Testis (tissue), 3 donors: ENCODE results near the gene LMAN2L. TPM values are rescaled to one million over a fixed set of nuclear protein-coding genes. Genes with fewer than 3 reads are reported as not detected.

Experiments used
- DNase-seq: peaks from one replicate; pipeline ENCODE4 v3.0.0-alpha.2; 2019
- H3K27ac ChIP-seq, 2 donors: fragments of 200-600 bp; sonication (generic); one replicate each; pipeline ENCODE4 v1.5.1; 2019
- H3K27me3 ChIP-seq: fragments of 200-600 bp; sonication (generic); one replicate; pipeline ENCODE4 v1.5.1; 2019
- H3K36me3 ChIP-seq: fragments of 200-600 bp; sonication (generic); one replicate; pipeline ENCODE4 v1.5.1; 2017; ENCODE audit warnings: low read depth; ENCODE audit errors: missing control alignments
- H3K4me1 ChIP-seq: fragments of 200-600 bp; sonication (generic); one replicate; pipeline ENCODE4 v1.5.1; 2019
- H3K4me3 ChIP-seq, 2 donors: fragments of 200-600 bp; sonication (generic); one replicate each; pipeline ENCODE4 v1.5.1; 2017 to 2019
- H3K9me3 ChIP-seq: fragments of 200-600 bp; sonication (generic); one replicate; pipeline ENCODE4 v1.5.1; 2017
- CTCF ChIP-seq, 3 experiments: fragments of 450-650 bp in 2 of 3; fragments of 200-600 bp in 1 of 3; sonication (generic) in 1 of 3; IDR thresholded peaks; one replicate each; pipeline ENCODE4 v1.5.1; 2016 to 2019; ENCODE audit warnings: antibody characterized with exemption in 3 of 3, mild to moderate bottlenecking in 2 of 3, moderate library complexity in 1 of 3
- POLR2A ChIP-seq: fragments of 450-650 bp; IDR thresholded peaks from one replicate; pipeline ENCODE4 v1.6.1; 2017; ENCODE audit warnings: antibody characterized with exemption, mild to moderate bottlenecking, moderate library complexity
- WGBS, 2 donors: methylation state at CpG; one replicate each; pipeline ENCODE4 v1.1.5; 2018; 5-methylcytosine and 5-hydroxymethylcytosine counted together
- intact Hi-C: fragments of 100-400 bp; cut with DNase I; formaldehyde crosslinking; loops from one replicate; pipeline ENCODE4 v1.15.1; 2023; ENCODE audit warnings: low total_unique reads
- polyA plus RNA-seq: library from polyadenylated mRNA; stranded (reverse); fragments of 350-450 nt; fragmentation: Illumina TruSeq; extraction: RNeasy Lipid Tissue Mini Kit (QIAGEN cat#74804); gene quantifications from one replicate; pipeline ENCODE4 v1.2.3, GENCODE V29; 2014; ENCODE audit warnings: low read depth, low replicate concordance; ENCODE audit not compliant: insufficient read depth
- total RNA-seq, 2 donors: library from RNA; depleted of rRNA; stranded (reverse); fragments of >200 nt; gene quantifications; one replicate each; pipeline ENCODE4 v1.2.3, GENCODE V29; 2016

The LMAN2L gene
- total and polyA plus RNA-seq, 3 donors from 2014 or later: 24.2 to 25.2 (median 24.5) TPM

DNA sequence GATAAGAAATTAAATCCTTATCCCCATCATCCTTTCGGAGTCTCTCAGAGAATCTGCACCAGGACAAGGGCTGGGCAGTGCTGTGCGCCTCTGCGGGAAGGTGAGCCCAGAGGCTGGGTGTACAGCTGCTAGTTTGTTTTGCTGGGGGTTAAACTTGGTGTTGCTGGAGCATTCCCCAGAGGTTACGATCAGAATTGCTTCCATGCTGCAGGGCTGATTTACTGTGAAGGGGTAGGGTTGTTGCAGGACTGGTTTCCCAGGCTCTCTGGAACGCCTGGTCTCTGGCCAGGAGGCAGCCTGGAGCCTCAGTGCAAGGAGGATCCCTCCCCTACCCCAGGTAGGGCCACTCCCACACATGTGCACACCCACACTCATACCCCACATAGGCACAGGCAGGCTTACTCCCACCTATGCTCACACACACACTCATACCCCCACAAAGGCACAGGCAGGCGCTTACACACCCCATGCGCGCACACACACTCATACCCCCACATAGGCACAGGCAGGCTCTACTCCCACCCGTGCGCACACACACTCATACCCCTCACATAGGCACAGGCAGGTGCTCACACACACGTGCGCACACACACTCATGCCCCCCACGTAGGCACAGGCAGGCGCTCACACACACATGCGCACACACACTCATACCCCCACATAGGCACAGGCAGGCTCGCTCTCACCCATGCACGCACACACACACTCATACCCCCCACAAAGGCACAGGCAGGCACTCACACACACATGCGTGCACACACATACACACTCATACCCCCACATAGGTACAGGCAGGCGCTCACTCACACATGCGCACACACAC, 32.1 kb upstream of the LMAN2L start:
- Histone ChIP-seq H3K9me3 (no peaks in the 10 kb centered on the region), H3K27me3 (no peaks in the 10 kb centered on the region), H3K27ac (no peak overlapping the region), H3K4me1 (no peaks in the 10 kb centered on the region), H3K4me3 (no peak overlapping the region), H3K36me3 (no peaks in the 10 kb centered on the region)
- no peak for DNase-seq
- intact Hi-C loops: no loop called here
- TF ChIP-seq CTCF (IDR thresholded peaks at IDR 0.05): no peak
- WGBS, 2 donors: 90 to 93% methylated on average over 19 to 20 of the region's 20 CpGs

DNA sequence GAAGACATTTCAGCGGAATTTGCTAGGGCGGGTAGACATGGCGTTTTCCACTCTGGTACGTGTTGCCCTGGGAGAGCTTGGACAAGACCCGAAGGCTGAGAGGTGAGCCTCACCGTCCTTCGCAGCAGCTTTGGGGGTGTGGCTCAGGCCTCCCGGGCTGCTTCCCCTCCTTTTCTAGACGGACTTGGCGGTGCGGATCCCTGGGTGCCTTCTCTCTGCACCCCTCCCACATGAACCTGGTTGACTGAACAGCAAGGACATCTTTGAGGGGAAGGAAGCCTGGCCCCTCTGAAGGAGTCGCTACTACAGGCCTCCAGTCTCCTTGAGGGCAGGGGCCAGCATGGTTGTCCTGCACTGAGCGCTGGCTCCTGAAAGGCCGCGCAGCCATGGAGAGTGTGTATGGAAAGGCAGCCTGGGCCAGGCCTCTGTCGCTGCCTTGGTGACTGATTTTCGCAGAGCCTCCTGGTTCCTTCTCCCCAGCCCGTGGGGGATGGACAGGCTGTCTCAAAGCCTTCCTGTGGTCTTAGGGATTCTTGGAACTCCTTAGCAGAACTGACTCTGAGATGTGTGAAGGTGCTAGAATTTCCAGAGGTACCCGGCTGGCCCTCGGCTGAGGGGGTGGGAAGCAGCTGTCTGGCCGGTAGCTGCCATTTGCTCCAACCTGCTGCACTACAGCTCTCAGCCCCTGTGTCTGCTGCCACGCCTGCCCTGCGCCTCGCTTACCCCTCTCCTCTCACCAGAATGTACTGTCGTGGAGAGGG, 30.8 kb upstream of the LMAN2L start:
- 86 to 91% methylated on average over 18 to 25 of the region's 25 CpGs for WGBS, 2 donors
- no peaks in the 10 kb centered on the region for H3K27me3 ChIP-seq
- no peak overlapping the region for H3K27ac ChIP-seq
- H3K4me3 ChIP-seq: no peak overlapping the region
- intact Hi-C loops: no loop called here
- no peak for DNase-seq
- H3K36me3 ChIP-seq: no peaks in the 10 kb centered on the region
- no peaks in the 10 kb centered on the region for H3K4me1 ChIP-seq
- no peak for TF ChIP-seq POLR2A
- TF ChIP-seq CTCF (IDR thresholded peaks at IDR 0.05): no peak
- H3K9me3 ChIP-seq: no peaks in the 10 kb centered on the region

- Histone ChIP-seq H3K9me3 (no peaks in the 10 kb centered on the region), H3K4me1 (no peaks in the 10 kb centered on the region), H3K4me3 (no peak overlapping the region), H3K36me3 (no peaks in the 10 kb centered on the region), H3K27me3 (no peaks in the 10 kb centered on the region), H3K27ac (no peak overlapping the region)
- TF ChIP-seq CTCF (IDR thresholded peaks at IDR 0.05): no peak
- TF ChIP-seq POLR2A: no peak
- peak; percentile 42 for DNase-seq
- intact Hi-C loops: no loop called here
- 59 to 75% methylated on average over 6 to 7 of the region's 7 CpGs for WGBS, 2 donors
These were observed 29.9 kb upstream of the LMAN2L start for GRCh38 chr2:96769814-96770213.

DNA sequence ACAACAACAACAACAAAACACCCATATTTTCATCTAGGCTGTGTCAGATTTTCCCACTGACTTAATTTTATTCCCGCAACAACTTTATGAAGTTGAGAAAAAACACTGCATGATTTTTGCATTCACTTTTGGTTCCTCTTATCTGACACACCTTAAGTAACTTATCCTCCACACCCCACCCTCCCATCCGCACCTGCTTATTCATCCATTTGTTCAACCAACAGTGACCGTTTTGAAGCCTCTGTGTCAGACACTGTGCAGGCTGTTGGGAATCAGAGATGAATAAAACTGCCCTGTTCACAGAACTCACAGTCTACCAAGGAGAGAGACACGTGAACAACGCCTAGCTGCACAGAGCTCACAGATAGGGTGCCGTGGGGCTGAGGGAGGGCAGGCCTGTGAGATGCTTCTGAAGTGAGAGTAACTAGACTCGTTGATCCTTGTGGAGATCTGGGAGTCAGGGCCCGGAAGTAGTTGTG, 28.3 kb upstream of the LMAN2L start:
- DNase-seq: no peak
- TF ChIP-seq POLR2A (no peak), CTCF (IDR thresholded peaks at IDR 0.05) (no peak)
- intact Hi-C loops: no loop called here
- no peak overlapping the region for H3K4me3 ChIP-seq
- H3K27ac ChIP-seq: no peak overlapping the region
- no peaks in the 10 kb centered on the region for H3K9me3 ChIP-seq
- peaks cover 16% of the 10 kb centered on the region for H3K4me1 ChIP-seq
- no peaks in the 10 kb centered on the region for H3K27me3 ChIP-seq
- H3K36me3 ChIP-seq: no peaks in the 10 kb centered on the region
- 81 to 87% methylated on average over 8 of the region's 8 CpGs for WGBS, 2 donors
